HCT116 (cell line): Measurements from ENCODE around the gene SNX2. TPM values are rescaled to one million over a fixed set of nuclear protein-coding genes. Genes with fewer than 3 reads are reported as not detected.

Source experiments
- ATAC-seq: fragments of 200-7000 bp; cut with Tn5 transposase; 2 replicates; pipeline ENCODE4 v1.9.1; 2020; ENCODE audit warnings: mild to moderate bottlenecking, moderate library complexity
- BruUV-seq: library from RNA; stranded (reverse); fragments of 400-500 nt; replicated peaks from 2 replicates; lab custom pipeline; 2021; lab: Mats Ljungman, UMichigan
- CTCF ChIA-PET: fragments of 300-600 bp; sonication (Branson Sonifier 250); formaldehyde crosslinking; loops from one replicate; lab custom pipeline; 2021; ENCODE audit warnings: antibody characterized with exemption; lab: Charles Lee
- POLR2A ChIA-PET: fragments of 300-600, 350-600 bp; sonication (Branson Sonifier 250); formaldehyde crosslinking; loops from one replicate; lab custom pipeline; 2021; ENCODE audit warnings: antibody characterized with exemption; lab: Charles Lee
- RAD21 ChIA-PET, 2 experiments: fragments of 300-600 bp; sonication (Branson Sonifier 250); formaldehyde crosslinking; loops; one replicate each; lab custom pipeline; 2023; ENCODE audit warnings: low total read pairs in 2 of 2; ENCODE audit not compliant: uncharacterized antibody in 2 of 2, unreplicated experiment in 2 of 2, low non-redundant PET in 1 of 2; lab: Charles Lee
- DNase-seq: peaks from one replicate; pipeline ENCODE4 v3.0.0-alpha.2; 2010; ENCODE audit warnings: low read depth, low spot score
- H2AFZ ChIP-seq: fragments of 200-600 bp; shearing (Covaris generic), sonication (generic); 2 replicates; pipeline ENCODE4 v1.6.1; 2017; ENCODE audit warnings: low read depth, mixed run types, mixed read lengths, antibody characterized with exemption, low read length; ENCODE audit not compliant: poor library complexity, severe bottlenecking
- H3K27ac ChIP-seq: 2 replicates; pipeline ENCODE4 v1.5.1; 2012; ENCODE audit warnings: low read depth, low read length
- H3K27me3 ChIP-seq: fragments of 200-600 bp; sonication (generic); 2 replicates; pipeline ENCODE4 v1.6.1; 2016; ENCODE audit warnings: mixed run types, low read length, mixed read lengths; ENCODE audit not compliant: insufficient read depth
- H3K36me3 ChIP-seq, 2 experiments: fragments of 200-500 bp in 1 of 2; fragments of 200-600 bp in 1 of 2; sonication (Bioruptor generic) in 1 of 2; sonication (generic) in 1 of 2; 2 replicates each; pipeline versions ENCODE4 v1.5.1 to v1.6.1; 2014 to 2016; ENCODE audit warnings: low read length in 2 of 2, inconsistent platforms in 1 of 2, mixed read lengths in 1 of 2, mixed run types in 1 of 2; ENCODE audit not compliant: insufficient read depth in 2 of 2, control insufficient read depth in 1 of 2
- H3K4me1 ChIP-seq, 2 experiments: fragments of 200-600 bp in 1 of 2; sonication (generic) in 1 of 2; 2 replicates each; pipeline versions ENCODE4 v1.5.1 to v1.6.1; 2012 to 2017; ENCODE audit warnings: low read length in 2 of 2, inconsistent platforms in 1 of 2, mild to moderate bottlenecking in 1 of 2, mixed read lengths in 1 of 2, mixed run types in 1 of 2, moderate library complexity in 1 of 2; ENCODE audit not compliant: insufficient read depth in 2 of 2, control insufficient read depth in 1 of 2
- H3K4me2 ChIP-seq: fragments of 200-600 bp; sonication (generic); 2 replicates; pipeline ENCODE4 v1.6.1; 2017; ENCODE audit warnings: mixed run types, low read length, mixed read lengths
- H3K4me3 ChIP-seq, 2 experiments: fragments of 200-600 bp in 1 of 2; sonication (generic) in 1 of 2; replicated peaks in 1 of 2; 2 replicates each; pipeline ENCODE4 v1.5.1; 2011 to 2016; ENCODE audit warnings: low read length in 2 of 2, control low read depth in 1 of 2, low read depth in 1 of 2, mild to moderate bottlenecking in 1 of 2, mixed read lengths in 1 of 2, mixed run types in 1 of 2
- H3K79me2 ChIP-seq: fragments of 200-600 bp; sonication (generic); 2 replicates; pipeline ENCODE4 v1.6.1; 2017; ENCODE audit warnings: mild to moderate bottlenecking, mixed run types, low read length, moderate library complexity, mixed read lengths; ENCODE audit not compliant: insufficient read depth
- H3K9ac ChIP-seq: fragments of 200-600 bp; sonication (generic); 2 replicates; pipeline ENCODE4 v1.6.1; 2016; ENCODE audit warnings: low read length, mixed read lengths
- H3K9me2 ChIP-seq: fragments of 200-600 bp; sonication (generic), shearing (Covaris generic); 2 replicates; pipeline ENCODE4 v1.6.1; 2017; ENCODE audit warnings: mixed run types, mild to moderate bottlenecking, moderate library complexity; ENCODE audit not compliant: insufficient read depth
- H3K9me3 ChIP-seq, 2 experiments: fragments of 200-500 bp in 1 of 2; fragments of 200-600 bp in 1 of 2; sonication (Bioruptor generic) in 1 of 2; sonication (generic) in 1 of 2; 2 replicates each; pipeline ENCODE4 v1.6.1; 2014 to 2017; ENCODE audit warnings: low read length in 2 of 2, mixed read lengths in 2 of 2, inconsistent platforms in 1 of 2, low read depth in 1 of 2, mild to moderate bottlenecking in 1 of 2, mixed run types in 1 of 2, moderate library complexity in 1 of 2; ENCODE audit not compliant: control insufficient read depth in 1 of 2, insufficient read depth in 1 of 2
- H4K20me1 ChIP-seq: fragments of 200-600 bp; sonication (generic), shearing (Covaris generic); 2 replicates; pipeline ENCODE4 v1.6.1; 2017; ENCODE audit warnings: mixed run types, mild to moderate bottlenecking, moderate library complexity; ENCODE audit not compliant: insufficient read depth
- EGR1 ChIP-seq: IDR thresholded peaks from 2 replicates; pipeline ENCODE4 v1.6.1; 2012; ENCODE audit warnings: low read depth
- ELF1 ChIP-seq: IDR thresholded peaks from 2 replicates; pipeline ENCODE4 v1.6.1; 2012; ENCODE audit warnings: low read depth, borderline replicate concordance
- EZH2phosphoT487 ChIP-seq: fragments of 200-600 bp; IDR thresholded peaks from 2 replicates; pipeline ENCODE4 v1.6.1; 2018; ENCODE audit warnings: antibody characterized with exemption, borderline replicate concordance
- JUND ChIP-seq: IDR thresholded peaks from 2 replicates; pipeline ENCODE4 v1.6.1; 2012
- POLR2AphosphoS5 ChIP-seq: IDR thresholded peaks from 2 replicates; pipeline ENCODE4 v1.6.1; 2011; ENCODE audit warnings: mild to moderate bottlenecking, low read depth, low read length, moderate library complexity
- RAD21 ChIP-seq: IDR thresholded peaks from 2 replicates; pipeline ENCODE4 v1.6.1; 2012; ENCODE audit warnings: low read depth, mild to moderate bottlenecking
- REST ChIP-seq: IDR thresholded peaks from 2 replicates; pipeline ENCODE4 v1.6.1; 2012; ENCODE audit warnings: low read depth
- YY1 ChIP-seq: IDR thresholded peaks from 2 replicates; pipeline ENCODE4 v1.6.1; 2011; ENCODE audit warnings: low read length, low read depth, moderate library complexity, mild to moderate bottlenecking; ENCODE audit not compliant: insufficient replicate concordance; ENCODE audit errors: extremely low read depth
- ZFX ChIP-seq: fragments of 450-650 bp; IDR thresholded peaks from 2 replicates; pipeline ENCODE4 v1.6.1; 2017
- ZNF274 ChIP-seq: fragments of 200-500 bp; sonication (Bioruptor generic); IDR thresholded peaks from 2 replicates; pipeline ENCODE4 v1.6.1; 2014; ENCODE audit warnings: mild to moderate bottlenecking, low read depth, low read length, inconsistent platforms
- intact Hi-C: fragments of 100-400 bp; cut with micrococcal nuclease; formaldehyde crosslinking; loops from 2 replicates; pipeline ENCODE4 v1.10.0; 2022
- total RNA-seq: library from RNA; stranded (reverse); gene quantifications from one replicate; pipeline ENCODE4 v1.2.1, GENCODE V29; 2021; ENCODE audit not compliant: unreplicated experiment

The SNX2 gene
- total RNA-seq, 1 experiment from 2014 or later: 57.7 TPM

- Histone ChIP-seq H3K27me3 (no peaks in the 10 kb centered on the region), H3K4me2 (no peak overlapping the region), H4K20me1 (no peaks in the 10 kb centered on the region), H3K27ac (no peak overlapping the region), H3K9me2 (no peaks in the 10 kb centered on the region), H2AFZ (no peak overlapping the region), H3K4me1 (peaks cover 0 to 9% of the 10 kb centered on the region in 2 experiments; a peak in 2 of 4 replicates), H3K9ac (no peak overlapping the region), H3K4me3 (no peak overlapping the region), H3K36me3 (no peaks in the 10 kb centered on the region), H3K9me3 (no peaks in the 10 kb centered on the region), H3K79me2 (no peaks in the 10 kb centered on the region)
- ATAC-seq (no peak), DNase-seq (no peak)
- POLR2A ChIA-PET: no interaction called here
- TF ChIP-seq ZNF274: no peak
- no peak for TF ChIP-seq RAD21
- TF ChIP-seq EZH2phosphoT487: no peak
- no peak for TF ChIP-seq EGR1
- TF ChIP-seq REST: no peak
- TF ChIP-seq ELF1: no peak
- RAD21 ChIA-PET: no interaction called here
- intact Hi-C loops: no loop called here
- CTCF ChIA-PET: no interaction called here
- BruUV-seq: no TSS peak
Measured at GRCh38 chr5:122839731-122840130, 64.9 kb downstream of the SNX2 start.

- TF ChIP-seq EZH2phosphoT487 (no peak), ZFX (no peak), ELF1 (no peak), POLR2AphosphoS5 (no peak), JUND (no peak), YY1 (no peak)
- TF ChIP-seq, all 23 proteins: peak for 0
Measured at GRCh38 chr5:122842016-122842580, 67.2 kb downstream of the SNX2 start.

More at GRCh38 chr5:122842016-122842580, 67.2 kb downstream of the SNX2 start:
- Histone ChIP-seq H3K9me2 (no peaks in the 10 kb centered on the region), H3K79me2 (peaks cover 2% of the 10 kb centered on the region; the same call in 1 of the 2 replicates), H3K4me3 (no peak overlapping the region), H3K9ac (no peak overlapping the region), H3K4me2 (no peak overlapping the region), H3K9me3 (no peaks in the 10 kb centered on the region), H3K36me3 (no peaks in the 10 kb centered on the region), H2AFZ (no peak overlapping the region), H3K27me3 (no peaks in the 10 kb centered on the region), H3K4me1 (peaks cover 7 to 24% of the 10 kb centered on the region in 2 experiments), H3K27ac (no peak overlapping the region), H4K20me1 (no peaks in the 10 kb centered on the region)
- ChIA-PET POLR2A (no interaction called here), RAD21 (no interaction called here), CTCF (no interaction called here)
- intact Hi-C loops: no loop called here
- ATAC-seq (no peak), DNase-seq (no peak)
- BruUV-seq: no TSS peak
